Body of pancreas (tissue), 4 donors: ENCODE measurements around the gene UBAP1.

ENCODE experiments used
- CTCF ChIP-seq, 7 experiments: fragments of 450-650 bp in 4 of 7; fragments of 200-600 bp in 3 of 7; sonication (generic) in 3 of 7; IDR thresholded peaks; one replicate each; pipeline ENCODE4 v1.5.1; 2016 to 2019; ENCODE audit warnings: antibody characterized with exemption in 7 of 7
- POLR2A ChIP-seq, 3 donors: fragments of 450-650 bp; IDR thresholded peaks; one replicate each; pipeline ENCODE4 v1.6.1; 2016; ENCODE audit warnings: antibody characterized with exemption in 3 of 3, mild to moderate bottlenecking in 2 of 3

GRCh38 chr9:34250721-34251120, 71.9 kb downstream of the UBAP1 start:
- TF ChIP-seq CTCF (IDR thresholded peaks at IDR 0.05) = no peak
- TF ChIP-seq POLR2A (IDR thresholded peaks at IDR 0.05) = no peak
